Small intestine (tissue), 7 donors: Measurements from ENCODE around the gene AZU1. TPM values are rescaled to one million over a fixed set of nuclear protein-coding genes. Genes with fewer than 3 reads are reported as not detected.

ENCODE experiments used
- DNase-seq, 2 donors: peaks; one replicate each; pipeline versions ENCODE4 v3.0.0 to v3.0.0-alpha.2; 2013
- FAIRE-seq: peaks from 2 replicates; lab custom pipeline; 2012; peaks lifted over from hg19 to GRCh38; lab: Jason Lieb, UNC
- H3K27ac ChIP-seq, 3 donors: one replicate each; pipeline ENCODE4 v1.5.1; 2013; ENCODE audit warnings: low read length in 2 of 3, mild to moderate bottlenecking in 2 of 3, control low read depth in 1 of 3, inconsistent platforms in 1 of 3, low read depth in 1 of 3, moderate library complexity in 1 of 3
- H3K27me3 ChIP-seq, 3 donors: one replicate each; pipeline ENCODE4 v1.6.1; 2013; ENCODE audit warnings: low read length in 3 of 3, inconsistent platforms in 1 of 3; ENCODE audit not compliant: control insufficient read depth in 3 of 3, insufficient read depth in 3 of 3
- H3K36me3 ChIP-seq, 3 donors: one replicate each; pipeline ENCODE4 v1.6.1; 2013; ENCODE audit warnings: low read length in 3 of 3, inconsistent platforms in 1 of 3, low read depth in 1 of 3, mild to moderate bottlenecking in 1 of 3, moderate library complexity in 1 of 3; ENCODE audit not compliant: control insufficient read depth in 3 of 3, insufficient read depth in 2 of 3
- H3K4me1 ChIP-seq, 3 donors: one replicate each; pipeline ENCODE4 v1.6.1; 2013; ENCODE audit warnings: low read length in 2 of 3, inconsistent platforms in 1 of 3, low read depth in 1 of 3, mild to moderate bottlenecking in 1 of 3, moderate library complexity in 1 of 3; ENCODE audit not compliant: control insufficient read depth in 3 of 3, insufficient read depth in 2 of 3
- H3K4me3 ChIP-seq, 3 donors: one replicate each; pipeline ENCODE4 v1.5.1; 2013; ENCODE audit warnings: low read length in 3 of 3, control low read depth in 1 of 3, inconsistent platforms in 1 of 3, low read depth in 1 of 3, mild to moderate bottlenecking in 1 of 3, moderate library complexity in 1 of 3
- H3K9me3 ChIP-seq, 2 donors: one replicate each; pipeline ENCODE4 v1.6.1; 2013; ENCODE audit warnings: low read depth in 1 of 2, low read length in 1 of 2; ENCODE audit not compliant: control insufficient read depth in 2 of 2, insufficient read depth in 1 of 2
- WGBS, 3 donors: extraction: QIAGEN DNeasy Blood & Tissue Kit; methylation state at CpG; one replicate each; pipeline ENCODE4 v1.1.7; 2013; 5-methylcytosine and 5-hydroxymethylcytosine counted together
- polyA plus RNA-seq, 4 donors: library from polyadenylated mRNA; stranded (reverse) in 3 of 4; unstranded in 1 of 4; fragments of 200-250 nt in 3 of 4; fragments of 120-200 nt in 1 of 4; gene quantifications; one replicate each; pipeline versions ENCODE4 v1.2.1 to v1.2.3, GENCODE V29; 2013
- donor health status: healthy with polysubstance abuse.
- donor health status: control.
- donor health status: control.
- donor health status: Bipolar disorder and iron deficiency.
- donor health status: healthy.

Gene AZU1
- polyA plus RNA-seq, 4 donors, result 0.22 TPM; not detected in 3

DNA sequence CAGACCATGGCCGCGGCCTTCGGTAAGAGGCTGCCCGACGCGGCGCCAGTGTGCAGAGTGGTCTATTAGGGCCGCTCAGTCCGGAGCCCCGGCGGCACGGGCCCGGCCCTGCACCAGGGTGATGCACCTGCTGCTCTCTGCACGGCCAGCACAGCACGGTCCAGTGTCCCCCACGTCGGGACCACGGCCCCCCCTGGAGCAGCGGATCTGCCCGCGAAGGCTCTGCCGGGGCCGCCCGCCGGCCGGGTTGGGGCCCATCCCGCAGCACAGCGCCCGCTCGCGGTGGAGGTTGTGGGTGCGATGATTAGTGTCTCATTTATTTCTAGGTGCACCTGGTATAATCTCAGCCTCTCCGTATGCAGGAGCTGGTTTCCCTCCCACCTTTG is 22.5 kb upstream of the AZU1 start:
- H3K27me3 ChIP-seq, result no peaks in the 10 kb centered on the region
- peaks cover 34 to 97% (median 50%) of the 10 kb centered on the region in 3 donors for H3K36me3 ChIP-seq
- 90 to 92% (median 91%) methylated on average over 31 to 33 of the region's 33 CpGs for whole genome bisulfite sequencing, 3 donors
- DNase-seq (no peak), FAIRE-seq (no peak)
- H3K4me1 ChIP-seq, result peaks cover 7 to 31% (median 8%) of the 10 kb centered on the region in 3 donors
- H3K4me3 ChIP-seq, result no peak overlapping the region
- H3K27ac ChIP-seq, result no peak overlapping the region
- no peaks in the 10 kb centered on the region for H3K9me3 ChIP-seq

DNA sequence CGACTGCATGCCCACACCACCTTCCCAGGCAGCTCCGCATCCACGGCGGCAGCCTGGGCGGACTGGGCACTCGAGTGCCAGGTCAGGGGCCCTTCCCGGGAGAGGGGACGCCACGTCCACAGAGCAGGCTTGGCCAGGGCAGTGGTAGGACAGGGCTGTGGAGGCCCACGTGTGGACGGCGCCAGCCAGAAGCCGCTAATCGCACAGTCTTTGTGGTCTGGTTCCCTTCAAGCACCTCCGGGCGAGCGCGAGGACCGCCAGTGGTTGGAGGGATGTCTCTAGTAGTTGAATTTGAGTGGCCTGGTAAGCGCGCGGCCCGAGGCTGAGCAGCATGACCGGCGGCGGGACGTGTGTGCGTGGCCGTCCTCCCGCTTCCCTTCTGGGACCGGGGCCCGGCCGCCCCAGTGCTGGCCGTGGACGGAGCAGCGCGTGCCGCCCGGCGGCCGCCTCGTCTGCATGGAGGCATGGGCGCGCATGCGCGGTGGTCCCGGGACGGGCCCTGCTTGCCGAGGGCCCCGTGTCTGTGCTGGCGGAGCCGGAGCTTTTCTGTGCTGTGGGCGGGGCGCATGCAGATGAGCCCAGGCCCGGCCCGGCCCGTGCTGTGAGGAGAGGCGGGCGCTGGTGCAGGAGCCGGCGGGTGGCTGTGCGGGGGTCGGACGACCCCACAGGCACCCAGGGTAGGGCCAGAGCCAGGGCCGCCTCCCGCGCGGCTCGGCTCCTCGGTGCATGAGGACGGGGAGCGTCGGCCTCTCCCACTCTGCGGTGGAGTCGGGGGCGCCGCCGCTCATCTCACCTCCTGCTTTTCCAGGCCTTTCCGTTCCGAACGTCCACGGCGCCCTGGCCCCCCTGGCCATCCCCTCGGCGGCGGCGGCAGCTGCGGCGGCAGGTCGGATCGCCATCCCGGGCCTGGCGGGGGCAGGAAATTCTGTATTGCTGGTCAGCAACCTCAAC is 21.8 kb upstream of the AZU1 start:
- no peaks in the 10 kb centered on the region for H3K27me3 ChIP-seq
- FAIRE-seq (no peak), DNase-seq (no peak)
- no peak overlapping the region for H3K4me3 ChIP-seq
- H3K27ac ChIP-seq, result no peak overlapping the region
- WGBS, 3 donors, result 93 to 94% (median 93%) methylated on average over 66 to 93 of the region's 93 CpGs
- H3K9me3 ChIP-seq, result no peaks in the 10 kb centered on the region
- H3K36me3 ChIP-seq, result peaks cover 41 to 97% (median 57%) of the 10 kb centered on the region in 3 donors
- peaks cover 3 to 24% (median 3%) of the 10 kb centered on the region in 3 donors for H3K4me1 ChIP-seq

DNA sequence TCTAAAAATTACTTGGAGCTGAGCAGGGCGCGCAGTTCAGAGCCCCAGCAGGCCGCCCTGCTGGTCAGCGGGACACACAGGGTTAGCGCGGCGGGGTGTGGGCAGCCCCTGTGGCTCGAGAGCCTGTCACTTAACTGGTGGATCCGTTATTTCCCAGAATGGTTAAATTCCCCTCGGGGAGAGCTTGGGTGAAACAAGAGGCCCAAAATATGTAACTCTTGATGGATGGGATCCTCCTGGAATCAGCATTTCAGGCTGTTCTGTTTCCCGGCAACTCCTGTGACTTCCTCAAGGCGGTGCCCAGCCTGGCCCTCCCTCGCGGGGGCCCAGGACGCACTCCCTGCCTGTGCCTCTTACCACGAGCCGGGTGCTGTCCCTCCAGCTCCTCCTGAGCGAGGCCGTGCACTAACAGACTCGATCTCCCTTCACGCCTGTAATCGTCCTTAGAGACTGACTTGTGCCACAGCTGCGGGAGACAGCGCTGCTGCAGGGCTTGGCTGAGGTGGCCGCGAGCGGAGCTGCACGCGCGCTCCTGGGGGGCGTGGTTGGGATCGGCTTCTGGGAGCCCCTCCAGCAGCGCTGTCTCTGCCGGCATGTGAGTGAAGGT is 20.7 kb upstream of the AZU1 start:
- no peaks in the 10 kb centered on the region for H3K27me3 ChIP-seq
- H3K27ac ChIP-seq, result no peak overlapping the region
- H3K4me1 ChIP-seq, result peaks cover 0 to 13% (median 3%) of the 10 kb centered on the region in 3 donors
- peaks cover 47 to 97% (median 61%) of the 10 kb centered on the region in 3 donors for H3K36me3 ChIP-seq
- 86 to 90% (median 90%) methylated on average over 33 to 34 of the region's 34 CpGs for whole genome bisulfite sequencing, 3 donors
- no peak overlapping the region for H3K4me3 ChIP-seq
- peaks cover 0 to 1% of the 10 kb centered on the region in 2 donors for H3K9me3 ChIP-seq
- DNase-seq (no peak), FAIRE-seq (no peak)

DNA sequence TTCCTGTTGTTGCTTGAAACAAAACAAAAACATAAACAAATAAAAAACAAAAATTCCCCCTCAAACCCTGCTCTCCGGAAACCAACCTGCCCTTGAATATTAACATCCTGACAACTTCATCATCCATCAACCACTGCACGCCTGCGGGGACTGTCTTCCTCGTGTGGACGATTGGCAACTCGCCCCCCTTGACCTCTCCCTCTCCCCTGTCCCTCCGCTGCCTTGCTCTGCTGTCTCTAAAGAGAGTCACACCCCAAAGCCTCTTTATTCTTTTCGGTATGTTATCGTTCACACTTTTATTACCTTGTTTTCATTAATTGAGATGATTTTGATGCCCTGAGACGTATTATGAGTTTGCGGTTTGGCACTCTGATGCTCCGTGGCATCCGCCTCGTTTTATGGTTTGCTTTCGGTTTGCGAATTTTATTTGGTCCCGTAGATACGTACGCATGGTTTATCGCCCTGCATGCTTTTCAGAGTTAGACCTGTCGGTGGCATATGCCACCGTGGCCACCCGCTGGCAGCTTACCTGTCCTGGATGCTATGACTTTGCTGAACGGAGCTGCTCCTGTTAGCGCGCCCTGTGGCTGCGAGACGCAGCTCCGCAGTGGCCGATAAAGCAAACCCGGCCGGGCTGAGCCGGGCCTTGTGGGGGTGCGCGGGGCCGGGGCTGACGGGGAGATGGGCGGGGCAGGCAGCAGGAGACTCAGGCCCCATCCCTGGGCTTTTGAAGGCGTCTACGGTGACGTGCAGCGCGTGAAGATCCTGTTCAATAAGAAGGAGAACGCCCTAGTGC is 19.8 kb upstream of the AZU1 start:
- H3K4me1 ChIP-seq, result peaks cover 0 to 5% (median 0%) of the 10 kb centered on the region in 3 donors
- H3K27me3 ChIP-seq, result no peaks in the 10 kb centered on the region
- DNase-seq, result no peak
- no peak overlapping the region for H3K4me3 ChIP-seq
- WGBS, 3 donors, result 89 to 91% (median 89%) methylated on average over 43 to 44 of the region's 44 CpGs
- peaks cover 53 to 91% (median 70%) of the 10 kb centered on the region in 3 donors for H3K36me3 ChIP-seq
- H3K27ac ChIP-seq, result no peak overlapping the region
- FAIRE-seq, result no peak
- peaks cover 0 to 3% of the 10 kb centered on the region in 2 donors for H3K9me3 ChIP-seq

DNA sequence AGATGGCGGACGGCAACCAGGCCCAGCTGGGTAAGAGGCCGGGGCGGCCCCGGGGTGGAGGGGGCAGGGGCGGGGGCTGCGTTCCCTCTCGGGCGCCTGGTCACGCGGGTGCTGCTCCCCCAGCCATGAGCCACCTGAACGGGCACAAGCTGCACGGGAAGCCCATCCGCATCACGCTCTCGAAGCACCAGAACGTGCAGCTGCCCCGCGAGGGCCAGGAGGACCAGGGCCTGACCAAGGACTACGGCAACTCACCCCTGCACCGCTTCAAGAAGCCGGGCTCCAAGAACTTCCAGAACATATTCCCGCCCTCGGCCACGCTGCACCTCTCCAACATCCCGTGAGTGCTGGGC is 19.2 kb upstream of the AZU1 start:
- Histone ChIP-seq H3K4me1 (no peaks in the 10 kb centered on the region), H3K36me3 (peaks cover 53 to 89% (median 71%) of the 10 kb centered on the region in 3 donors), H3K4me3 (no peak overlapping the region), H3K27me3 (no peaks in the 10 kb centered on the region), H3K27ac (no peak overlapping the region), H3K9me3 (peaks cover 0 to 3% of the 10 kb centered on the region in 2 donors)
- FAIRE-seq, result no peak
- 90 to 93% (median 92%) methylated on average over 24 to 26 of the region's 26 CpGs for WGBS, 3 donors
- no peak for DNase-seq

DNA sequence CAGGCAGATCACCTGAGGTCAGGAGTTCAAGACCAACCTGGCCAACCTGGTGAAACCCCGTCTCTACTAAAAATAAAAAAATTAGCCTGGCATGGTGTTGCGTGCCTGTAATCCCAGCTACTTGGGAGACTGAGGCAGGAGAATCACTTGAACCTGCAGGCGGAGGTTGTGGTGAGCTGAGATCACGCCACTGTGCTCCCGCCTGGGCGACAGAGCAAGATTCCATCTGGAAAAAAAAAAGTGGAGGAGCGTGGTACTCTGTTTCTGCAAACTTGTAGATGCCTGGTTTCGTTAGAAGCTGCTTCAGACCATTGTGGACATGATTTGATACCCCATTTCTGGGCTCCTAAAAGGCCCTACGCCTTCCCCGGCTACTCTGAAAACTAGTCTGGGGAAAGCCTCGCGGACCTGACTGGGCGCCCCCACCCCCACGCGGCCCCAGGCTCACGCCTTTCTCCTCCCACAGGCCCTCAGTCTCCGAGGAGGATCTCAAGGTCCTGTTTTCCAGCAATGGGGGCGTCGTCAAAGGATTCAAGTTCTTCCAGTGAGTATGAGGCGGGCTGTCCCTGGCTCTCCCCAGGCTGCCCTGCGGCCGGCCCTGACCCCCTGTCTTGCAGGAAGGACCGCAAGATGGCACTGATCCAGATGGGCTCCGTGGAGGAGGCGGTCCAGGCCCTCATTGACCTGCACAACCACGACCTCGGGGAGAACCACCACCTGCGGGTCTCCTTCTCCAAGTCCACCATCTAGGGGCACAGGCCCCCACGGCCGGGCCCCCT is 17.4 kb upstream of the AZU1 start:
- no peaks in the 10 kb centered on the region for H3K27me3 ChIP-seq
- peaks cover 0 to 3% of the 10 kb centered on the region in 2 donors for H3K9me3 ChIP-seq
- no peak overlapping the region for H3K4me3 ChIP-seq
- 82 to 86% (median 82%) methylated on average over 28 to 30 of the region's 30 CpGs for WGBS, 3 donors
- peaks cover 44 to 87% (median 55%) of the 10 kb centered on the region in 3 donors for H3K36me3 ChIP-seq
- no peak for DNase-seq
- H3K4me1 ChIP-seq, result no peaks in the 10 kb centered on the region
- FAIRE-seq, result no peak
- no peak overlapping the region for H3K27ac ChIP-seq

DNA sequence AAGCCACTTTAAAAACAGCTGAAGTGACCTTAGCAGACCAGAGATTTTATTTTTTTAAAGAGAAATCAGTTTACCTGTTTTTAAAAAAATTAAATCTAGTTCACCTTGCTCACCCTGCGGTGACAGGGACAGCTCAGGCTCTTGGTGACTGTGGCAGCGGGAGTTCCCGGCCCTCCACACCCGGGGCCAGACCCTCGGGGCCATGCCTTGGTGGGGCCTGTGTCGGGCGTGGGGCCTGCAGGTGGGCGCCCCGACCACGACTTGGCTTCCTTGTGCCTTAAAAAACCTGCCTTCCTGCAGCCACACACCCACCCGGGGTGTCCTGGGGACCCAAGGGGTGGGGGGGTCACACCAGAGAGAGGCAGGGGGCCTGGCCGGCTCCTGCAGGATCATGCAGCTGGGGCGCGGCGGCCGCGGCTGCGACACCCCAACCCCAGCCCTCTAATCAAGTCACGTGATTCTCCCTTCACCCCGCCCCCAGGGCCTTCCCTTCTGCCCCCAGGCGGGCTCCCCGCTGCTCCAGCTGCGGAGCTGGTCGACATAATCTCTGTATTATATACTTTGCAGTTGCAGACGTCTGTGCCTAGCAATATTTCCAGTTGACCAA is 16.7 kb upstream of the AZU1 start:
- no peak for FAIRE-seq
- 82 to 89% (median 84%) methylated on average over 25 of the region's 25 CpGs for whole genome bisulfite sequencing, 3 donors
- no peaks in the 10 kb centered on the region for H3K4me1 ChIP-seq
- H3K27ac ChIP-seq, result no peak overlapping the region
- H3K9me3 ChIP-seq, result peaks cover 0 to 3% of the 10 kb centered on the region in 2 donors
- H3K4me3 ChIP-seq, result no peak overlapping the region
- no peak for DNase-seq
- no peaks in the 10 kb centered on the region for H3K27me3 ChIP-seq
- H3K36me3 ChIP-seq, result peaks cover 36 to 88% (median 50%) of the 10 kb centered on the region in 3 donors
